Fibroblast of pulmonary artery (primary cell): ENCODE data around the gene AADACL2.
A peak's percentile ranks its signal among the peaks of the same experiment; 100 is the strongest.

Experiments
- DNase-seq: peaks from one replicate; pipeline ENCODE4 v3.0.0-alpha.2; 2010; ENCODE audit warnings: low read depth
- H3K4me3 ChIP-seq: replicated peaks from 2 replicates; pipeline ENCODE4 v1.5.1; 2011; ENCODE audit warnings: low read depth, mild to moderate bottlenecking, control low read depth, low read length, moderate library complexity
- CTCF ChIP-seq: IDR thresholded peaks from 2 replicates; pipeline ENCODE4 v1.5.1; 2011; ENCODE audit warnings: mild to moderate bottlenecking, control low read depth, low read length, inconsistent platforms; ENCODE audit errors: missing control alignments

AADACL2 gene

GRCh38 chr3:151770956-151771355 lies 37.2 kb downstream of the AADACL2 start:
- DNase-seq, result peak; percentile 79
- peak overlapping the region; percentile 19 for H3K4me3 ChIP-seq
- no peak for TF ChIP-seq CTCF

- H3K4me3 ChIP-seq, result no peak overlapping the region
- no peak for TF ChIP-seq CTCF
- DNase-seq, result peak; percentile 47
These were observed 39.2 kb downstream of the AADACL2 start for GRCh38 chr3:151772825-151773480.

- DNase-seq, result no peak
- TF ChIP-seq CTCF, result no peak
- no peak overlapping the region for H3K4me3 ChIP-seq
These were observed 40.5 kb downstream of the AADACL2 start for GRCh38 chr3:151774235-151774634.

GRCh38 chr3:151774910-151775309 lies 41.2 kb downstream of the AADACL2 start:
- TF ChIP-seq CTCF, result no peak
- no peak for DNase-seq
- no peak overlapping the region for H3K4me3 ChIP-seq

- no peak for DNase-seq
- no peak overlapping the region for H3K4me3 ChIP-seq
- no peak for TF ChIP-seq CTCF
These were observed 41.9 kb downstream of the AADACL2 start for GRCh38 chr3:151775314-151776258.

- no peak for TF ChIP-seq CTCF
- no peak overlapping the region for H3K4me3 ChIP-seq
- DNase-seq, result no peak
These were observed 42.6 kb downstream of the AADACL2 start for GRCh38 chr3:151776259-151776740.
